WTC11 (cell line): ENCODE data around the gene COL4A2. TPM values are rescaled to one million over a fixed set of nuclear protein-coding genes. Genes with fewer than 3 reads are reported as not detected.

Experiments used
- ATAC-seq: fragments of 200-7000 bp; cut with Tn5 transposase; 2 replicates; pipeline ENCODE4 v1.10.0; 2021; ENCODE audit warnings: mild to moderate bottlenecking, moderate library complexity
- CTCF ChIA-PET: fragments of 300-600 bp; sonication (Branson Sonifier 250); formaldehyde crosslinking; loops from one replicate; lab custom pipeline; 2021; ENCODE audit warnings: antibody characterized with exemption; lab: Charles Lee
- POLR2A ChIA-PET: fragments of 350-600 bp; sonication (Branson Sonifier 250); formaldehyde crosslinking; loops from one replicate; lab custom pipeline; 2021; ENCODE audit warnings: antibody characterized with exemption; lab: Charles Lee
- DNase-seq: peaks from one replicate; pipeline ENCODE4 v3.0.0; 2021; ENCODE audit warnings: low spot score
- H3K27ac Mint-ChIP-seq: 2 replicates; pipeline ENCODE4 v1.8.0; 2021; ENCODE audit warnings: mixed read lengths
- H3K27me3 Mint-ChIP-seq: 2 replicates; pipeline ENCODE4 v1.8.0; 2021; ENCODE audit warnings: low read depth, mild to moderate bottlenecking, moderate library complexity, mixed read lengths
- H3K36me3 Mint-ChIP-seq: 2 replicates; pipeline ENCODE4 v1.8.0; 2021; ENCODE audit warnings: mixed read lengths
- H3K4me1 Mint-ChIP-seq: 2 replicates; pipeline ENCODE4 v1.8.0; 2022; ENCODE audit warnings: mixed read lengths
- H3K4me3 Mint-ChIP-seq: 2 replicates; pipeline ENCODE4 v1.8.0; 2021; ENCODE audit warnings: mild to moderate bottlenecking, moderate library complexity, mixed read lengths
- H3K9me3 Mint-ChIP-seq: 2 replicates; pipeline ENCODE4 v1.8.0; 2021; ENCODE audit warnings: mixed read lengths
- CTCF ChIP-seq: fragments of 200-600 bp; IDR thresholded peaks from 2 replicates; pipeline ENCODE4 v1.8.0; 2022; ENCODE audit warnings: antibody characterized with exemption
- E2F5 ChIP-seq: sonication (generic); formaldehyde crosslinking; IDR thresholded peaks from 2 replicates; pipeline ENCODE4 v1.8.1; 2022; ENCODE audit warnings: mild to moderate bottlenecking, moderate library complexity, missing genetic modification reagents
- ELF4 ChIP-seq: sonication (generic); formaldehyde crosslinking; IDR thresholded peaks from 2 replicates; pipeline ENCODE4 v1.8.1; 2022; ENCODE audit warnings: low read depth, mild to moderate bottlenecking, moderate library complexity, missing genetic modification reagents
- ERG ChIP-seq: fragments of 250-450 bp; sonication (Bioruptor Pico); IDR thresholded peaks from 2 replicates; pipeline ENCODE4 v1.8.0; 2021; ENCODE audit warnings: mild to moderate bottlenecking
- GRHL2 ChIP-seq: fragments of 250-450 bp; sonication (Bioruptor Pico); IDR thresholded peaks from 2 replicates; pipeline ENCODE4 v1.8.0; 2022; ENCODE audit warnings: mild to moderate bottlenecking, moderate library complexity; ENCODE audit not compliant: insufficient replicate concordance, severe bottlenecking
- MYBL2 ChIP-seq: sonication (generic); formaldehyde crosslinking; IDR thresholded peaks from 2 replicates; pipeline ENCODE4 v1.8.1; 2023; ENCODE audit warnings: mild to moderate bottlenecking, moderate library complexity, missing genetic modification reagents
- NFE2L1 ChIP-seq: sonication (generic); formaldehyde crosslinking; IDR thresholded peaks from 2 replicates; pipeline ENCODE4 v1.8.1; 2023; ENCODE audit warnings: missing genetic modification reagents
- PRRX2 ChIP-seq: fragments of 250-450 bp; sonication (Bioruptor Pico); IDR thresholded peaks from 2 replicates; pipeline ENCODE4 v1.8.0; 2021; ENCODE audit warnings: mild to moderate bottlenecking
- RELA ChIP-seq: sonication (generic); formaldehyde crosslinking; IDR thresholded peaks from 2 replicates; pipeline ENCODE4 v1.8.1; 2022; ENCODE audit warnings: missing genetic modification reagents, mild to moderate bottlenecking, borderline replicate concordance
- RORB ChIP-seq: fragments of 250-450 bp; sonication (Bioruptor Pico); IDR thresholded peaks from 2 replicates; pipeline ENCODE4 v1.9.0; 2021; ENCODE audit warnings: mild to moderate bottlenecking
- SP1 ChIP-seq: sonication (generic); formaldehyde crosslinking; conservative IDR thresholded peaks from 2 replicates; pipeline ENCODE4 v1.8.1; 2022; ENCODE audit warnings: missing genetic modification reagents
- USF1 ChIP-seq: sonication (generic); formaldehyde crosslinking; IDR thresholded peaks from 2 replicates; pipeline ENCODE4 v1.8.0; 2022; ENCODE audit warnings: mild to moderate bottlenecking, missing genetic modification reagents
- ZBTB43 ChIP-seq: sonication (generic); formaldehyde crosslinking; IDR thresholded peaks from 2 replicates; pipeline ENCODE4 v1.8.1; 2023; ENCODE audit warnings: mild to moderate bottlenecking, missing genetic modification reagents
- total RNA-seq: library from RNA; stranded (reverse); gene quantifications from 3 replicates; pipeline ENCODE4 v1.2.3, GENCODE V29; 2021

The COL4A2 gene
- total RNA-seq, 1 experiment from 2014 or later, result 109 TPM

GRCh38 chr13:110478405-110479214, 171.5 kb downstream of the COL4A2 start:
- H3K4me3 Mint-ChIP-seq, result no peak overlapping the region
- TF ChIP-seq SP1 (CRISPR knock-in tag), result no peak
- ChIA-PET POLR2A (no interaction called here), CTCF (interaction anchor here (2.2 kb wide), 1 partner anchor 23 kb away, joined by 7 read pairs; no protein-coding TSS in a partner anchor)
- peak overlapping the region; percentile 87 for H3K27ac Mint-ChIP-seq
- ATAC-seq, result no peak
- DNase-seq, result no peak
- no peaks in the 10 kb centered on the region for H3K4me1 Mint-ChIP-seq
- H3K36me3 Mint-ChIP-seq, result peaks cover 48% of the 10 kb centered on the region
- H3K27me3 Mint-ChIP-seq, result no peaks in the 10 kb centered on the region
- H3K9me3 Mint-ChIP-seq, result no peaks in the 10 kb centered on the region; the same call in 1 of the 2 replicates

GRCh38 chr13:110479215-110479545, 172.1 kb downstream of the COL4A2 start:
- Mint-ChIP-seq H3K27me3 (no peaks in the 10 kb centered on the region), H3K36me3 (peaks cover 44% of the 10 kb centered on the region), H3K27ac (peak overlapping the region; percentile 87)

More at GRCh38 chr13:110479215-110479545, 172.1 kb downstream of the COL4A2 start:
- DNase-seq, result no peak
- H3K9me3 Mint-ChIP-seq, result no peaks in the 10 kb centered on the region; the same call in 1 of the 2 replicates
- ATAC-seq, result no peak
- no peak for TF ChIP-seq NFE2L1 (CRISPR knock-in tag)
- no peak for TF ChIP-seq MYBL2 (CRISPR knock-in tag)
- TF ChIP-seq RELA, result no peak
- TF ChIP-seq CTCF, result no peak
- no peak for TF ChIP-seq ELF4
- no peak for TF ChIP-seq PRRX2 (CRISPR knock-in tag)
- no peak for TF ChIP-seq ERG (CRISPR knock-in tag)
- TF ChIP-seq USF1, result no peak
- no peak for TF ChIP-seq RORB (CRISPR knock-in tag)
- TF ChIP-seq E2F5, result no peak
- no peak for TF ChIP-seq ZBTB43 (CRISPR knock-in tag)
- no peak for TF ChIP-seq GRHL2
- H3K4me1 Mint-ChIP-seq, result peaks cover 2% of the 10 kb centered on the region; the same call in 1 of the 2 replicates
- CTCF ChIA-PET, result interaction anchor here (2.2 kb wide), 1 partner anchor 23 kb away, joined by 7 read pairs; no protein-coding TSS in a partner anchor
- H3K4me3 Mint-ChIP-seq, result no peak overlapping the region
- POLR2A ChIA-PET, result no interaction called here
